IMR-90 (cell line): Measurements from ENCODE around the gene FNIP2. TPM values are rescaled to one million over a fixed set of nuclear protein-coding genes. Genes with fewer than 3 reads are reported as not detected.

Source experiments
- ATAC-seq: fragments of 200-7000 bp; cut with Tn5 transposase; 2 replicates; pipeline ENCODE4 v1.9.1; 2020; ENCODE audit warnings: low read depth, mild to moderate bottlenecking, moderate library complexity
- BruUV-seq: library from RNA; stranded (reverse); fragments of 400-500 nt; replicated peaks from 2 replicates; lab custom pipeline; 2021; lab: Mats Ljungman, UMichigan
- CTCF ChIA-PET: fragments of 300-600 bp; formaldehyde crosslinking; extraction: SDS; loops from one replicate; lab custom pipeline; 2021; ENCODE audit warnings: antibody characterized with exemption; lab: Yijun Ruan, JAX
- POLR2A ChIA-PET: fragments of 300-600 bp; sonication (Branson Sonifier 250); formaldehyde crosslinking; loops from one replicate; lab custom pipeline; 2022; ENCODE audit warnings: antibody characterized with exemption; ENCODE audit not compliant: unreplicated experiment; lab: Charles Lee
- DNase-seq: peaks from one replicate; pipeline ENCODE4 v3.0.0; 2013
- H2AFZ ChIP-seq: replicated peaks from 2 replicates; pipeline ENCODE3; 2013; ENCODE audit warnings: low read length, mild to moderate bottlenecking; ENCODE audit not compliant: poor library complexity
- H2AK5ac ChIP-seq: 2 replicates; pipeline ENCODE4 v1.6.1; 2013; ENCODE audit warnings: low read depth, low read length, inconsistent platforms
- H2AK9ac ChIP-seq: replicated peaks from 2 replicates; pipeline ENCODE3; 2013; ENCODE audit warnings: mild to moderate bottlenecking, low read depth, low read length, moderate library complexity; ENCODE audit not compliant: poor library complexity
- H2BK120ac ChIP-seq: 2 replicates; pipeline ENCODE4 v1.6.1; 2013; ENCODE audit warnings: low read depth, low read length, inconsistent platforms
- H2BK15ac ChIP-seq: 3 replicates; pipeline ENCODE4 v1.6.1; 2013; ENCODE audit warnings: low read depth, low read length, inconsistent platforms
- H2BK20ac ChIP-seq: 2 replicates; pipeline ENCODE4 v1.6.1; 2013; ENCODE audit warnings: low read depth, mild to moderate bottlenecking, inconsistent platforms, low read length, moderate library complexity
- H2BK5ac ChIP-seq: 2 replicates; pipeline ENCODE4 v1.6.1; 2013; ENCODE audit warnings: mild to moderate bottlenecking, low read depth, low read length, inconsistent platforms; ENCODE audit not compliant: poor library complexity, severe bottlenecking
- H3K14ac ChIP-seq: replicated peaks from 2 replicates; pipeline ENCODE4 v1.6.1; 2013; ENCODE audit warnings: low read depth, low read length, inconsistent platforms
- H3K18ac ChIP-seq: 2 replicates; pipeline ENCODE4 v1.6.1; 2013; ENCODE audit warnings: low read depth, low read length, control low read depth
- H3K23ac ChIP-seq: 2 replicates; pipeline ENCODE4 v1.6.1; 2013; ENCODE audit warnings: low read depth, low read length, inconsistent platforms
- H3K27ac ChIP-seq: 2 replicates; pipeline ENCODE4 v1.5.1; 2013; ENCODE audit warnings: mild to moderate bottlenecking, control low read depth, low read length; ENCODE audit not compliant: insufficient read depth
- H3K27me3 ChIP-seq: 2 replicates; pipeline ENCODE4 v1.6.1; 2013; ENCODE audit warnings: low read length; ENCODE audit not compliant: control insufficient read depth, insufficient read depth
- H3K36me3 ChIP-seq: 2 replicates; pipeline ENCODE4 v1.6.1; 2013; ENCODE audit warnings: low read length, mixed read lengths; ENCODE audit not compliant: control insufficient read depth, insufficient read depth
- H3K4ac ChIP-seq: 2 replicates; pipeline ENCODE4 v1.6.1; 2013; ENCODE audit warnings: low read depth, low read length, inconsistent platforms
- H3K4me1 ChIP-seq: 2 replicates; pipeline ENCODE4 v1.6.1; 2013; ENCODE audit warnings: low read length, mixed read lengths; ENCODE audit not compliant: control insufficient read depth, insufficient read depth
- H3K4me2 ChIP-seq: 2 replicates; pipeline ENCODE4 v1.6.1; 2013; ENCODE audit warnings: low read depth, mild to moderate bottlenecking, control low read depth, low read length, moderate library complexity
- H3K4me3 ChIP-seq: 2 replicates; pipeline ENCODE4 v1.5.1; 2013; ENCODE audit warnings: low read depth, mild to moderate bottlenecking, control low read depth, low read length, moderate library complexity; ENCODE audit not compliant: insufficient read depth
- H3K56ac ChIP-seq: 2 replicates; pipeline ENCODE4 v1.6.1; 2013; ENCODE audit warnings: low read length, inconsistent platforms; ENCODE audit not compliant: insufficient read depth; ENCODE audit errors: extremely low read depth
- H3K79me1 ChIP-seq, 2 experiments: 2 replicates each; pipeline ENCODE4 v1.6.1; 2013; ENCODE audit warnings: low read length in 2 of 2, inconsistent platforms in 1 of 2, low read depth in 1 of 2
- H3K9ac ChIP-seq: 2 replicates; pipeline ENCODE4 v1.6.1; 2013; ENCODE audit warnings: low read depth, low read length, control low read depth
- H3K9me1 ChIP-seq: 2 replicates; pipeline ENCODE4 v1.6.1; 2013; ENCODE audit warnings: low read length, inconsistent platforms; ENCODE audit not compliant: insufficient read depth
- H3K9me3 ChIP-seq: 2 replicates; pipeline ENCODE4 v1.6.1; 2013; ENCODE audit warnings: low read length; ENCODE audit not compliant: control insufficient read depth, insufficient read depth
- H4K20me1 ChIP-seq: 2 replicates; pipeline ENCODE4 v1.6.1; 2013; ENCODE audit warnings: low read length, inconsistent platforms; ENCODE audit not compliant: insufficient read depth
- H4K5ac ChIP-seq: 2 replicates; pipeline ENCODE4 v1.6.1; 2013; ENCODE audit warnings: mild to moderate bottlenecking, low read depth, low read length, control low read depth
- H4K8ac ChIP-seq, 2 experiments: 2 replicates each; pipeline ENCODE4 v1.6.1; 2013; ENCODE audit warnings: low read depth in 2 of 2, low read length in 2 of 2, control low read depth in 1 of 2, inconsistent platforms in 1 of 2
- H4K91ac ChIP-seq: 2 replicates; pipeline ENCODE4 v1.6.1; 2013; ENCODE audit warnings: low read depth, low read length, inconsistent platforms; ENCODE audit not compliant: insufficient read depth
- BHLHE40 ChIP-seq: fragments of 150-350 bp; IDR thresholded peaks from 2 replicates; pipeline ENCODE4 v1.6.1; 2016; ENCODE audit warnings: mild to moderate bottlenecking, low read depth, low read length
- CEBPB ChIP-seq: IDR thresholded peaks from 2 replicates; pipeline ENCODE4 v1.6.1; 2012; ENCODE audit warnings: low read depth, low read length, improper control_type of control experiment
- CHD1 ChIP-seq: IDR thresholded peaks from 2 replicates; pipeline ENCODE4 v1.6.1; 2012; ENCODE audit warnings: low read depth, low read length, improper control_type of control experiment
- ELK1 ChIP-seq: fragments of 150-350 bp; IDR thresholded peaks from 2 replicates; pipeline ENCODE4 v1.6.1; 2016; ENCODE audit warnings: low read depth, mild to moderate bottlenecking, low read length, moderate library complexity, borderline replicate concordance
- FOS ChIP-seq: fragments of 150-350 bp; IDR thresholded peaks from 2 replicates; pipeline ENCODE4 v1.6.1; 2016; ENCODE audit warnings: low read depth, low read length
- MAFK ChIP-seq: IDR thresholded peaks from 2 replicates; pipeline ENCODE4 v1.6.1; 2012; ENCODE audit warnings: low read depth, low read length, improper control_type of control experiment
- MAZ ChIP-seq: IDR thresholded peaks from 2 replicates; pipeline ENCODE4 v1.6.1; 2012; ENCODE audit warnings: low read depth, mild to moderate bottlenecking, low read length, improper control_type of control experiment, moderate library complexity, borderline replicate concordance
- MXI1 ChIP-seq: IDR thresholded peaks from 2 replicates; pipeline ENCODE4 v1.6.1; 2012; ENCODE audit warnings: low read depth, mild to moderate bottlenecking, low read length, moderate library complexity, borderline replicate concordance
- NFE2L2 ChIP-seq: fragments of 150-350 bp; IDR thresholded peaks from 2 replicates; pipeline ENCODE4 v1.6.1; 2016; ENCODE audit warnings: low read depth, mild to moderate bottlenecking, low read length
- POLR2A ChIP-seq: IDR thresholded peaks from 2 replicates; pipeline ENCODE4 v1.6.1; 2012; ENCODE audit warnings: mild to moderate bottlenecking, low read depth, low read length
- RAD21 ChIP-seq: IDR thresholded peaks from 2 replicates; pipeline ENCODE4 v1.6.1; 2012; ENCODE audit warnings: low read length, improper control_type of control experiment
- RCOR1 ChIP-seq: IDR thresholded peaks from 2 replicates; pipeline ENCODE4 v1.6.1; 2012; ENCODE audit warnings: mild to moderate bottlenecking, low read length, improper control_type of control experiment; ENCODE audit not compliant: insufficient replicate concordance
- RFX5 ChIP-seq: IDR thresholded peaks from 2 replicates; pipeline ENCODE4 v1.8.0; 2012; ENCODE audit warnings: low read depth, mild to moderate bottlenecking, low read length, moderate library complexity
- SMC3 ChIP-seq: fragments of 150-350 bp; IDR thresholded peaks from 2 replicates; pipeline ENCODE4 v1.6.1; 2016; ENCODE audit warnings: low read depth, mild to moderate bottlenecking, antibody characterized with exemption, low read length, moderate library complexity
- USF2 ChIP-seq: fragments of 150-350 bp; IDR thresholded peaks from 2 replicates; pipeline ENCODE4 v1.6.1; 2017; ENCODE audit warnings: mild to moderate bottlenecking, antibody characterized with exemption, low read length, low read depth
- WGBS, 2 experiments: methylation state at CpG; one replicate each; pipeline versions ENCODE4 v1.1.5 to v1.1.7; 2013; ENCODE audit warnings: missing lambda C conversion rate in 2 of 2; ENCODE audit not compliant: insufficient read length in 1 of 2; ENCODE audit errors: extremely low coverage in 2 of 2; 5-methylcytosine and 5-hydroxymethylcytosine counted together
- dilution Hi-C: fragments of 300-500 bp; cut with HindIII; formaldehyde crosslinking; loops from one replicate; pipeline ENCODE4 v1.14.3; 2018; ENCODE audit warnings: low sequenced_read_pairs; ENCODE audit not compliant: unreplicated experiment
- in situ Hi-C: fragments of 300-500 bp; cut with MboI; formaldehyde crosslinking; loops from 3 replicates; pipeline ENCODE4 v1.14.3; 2019; ENCODE audit warnings: low sequenced_read_pairs, inconsistent platforms, mixed read lengths
- intact Hi-C: fragments of 100-400 bp; cut with micrococcal nuclease; formaldehyde crosslinking; loops from 2 replicates; pipeline ENCODE4 v1.10.0; 2022
- polyA plus RNA-seq, 3 experiments: library from polyadenylated mRNA; depleted of rRNA; stranded (reverse); fragments of >200 nt; gene quantifications; 2 replicates each; pipeline ENCODE4 v1.2.3, GENCODE V29; 2012; ENCODE audit warnings: low replicate concordance in 1 of 3
- total RNA-seq: library from RNA; depleted of rRNA; stranded (reverse); fragments of >200 nt; gene quantifications from 2 replicates; pipeline ENCODE4 v1.2.3, GENCODE V29; 2012

Gene FNIP2
- total and polyA plus RNA-seq, 2 of the 4 experiments (the other 2 are of a cell fraction) = 4.7 to 24.6 TPM

- Histone ChIP-seq H2BK20ac (no peak overlapping the region), H3K23ac (no peak overlapping the region), H3K14ac (no peak overlapping the region), H4K91ac (no peak overlapping the region), H3K36me3 (no peaks in the 10 kb centered on the region), H3K9ac (no peak overlapping the region), H3K4me1 (peaks cover 9% of the 10 kb centered on the region), H3K4me3 (no peak overlapping the region), H3K18ac (no peak overlapping the region), H3K79me1 (peaks cover 56 to 76% of the 10 kb centered on the region in 2 experiments), H3K9me1 (peaks cover 13% of the 10 kb centered on the region), H2BK15ac (no peak overlapping the region), H3K56ac (no peak overlapping the region), H3K27me3 (no peaks in the 10 kb centered on the region), H2AFZ (no peak overlapping the region), H3K4me2 (no peak overlapping the region), H2BK120ac (no peak overlapping the region), H2AK5ac (no peak overlapping the region), H4K20me1 (no peaks in the 10 kb centered on the region; the same call in 1 of the 2 replicates), H4K8ac (no peak overlapping the region), H2BK5ac (no peak overlapping the region), H2AK9ac (no peak overlapping the region), H3K4ac (no peak overlapping the region), H3K27ac (no peak overlapping the region), H3K9me3 (no peaks in the 10 kb centered on the region), H4K5ac (no peak overlapping the region)
- intact Hi-C loops (no loop called here), dilution Hi-C loops (no loop called here), in situ Hi-C loops (no loop called here)
- no peak for TF ChIP-seq SMC3
- TF ChIP-seq RFX5 = no peak
- TF ChIP-seq RAD21 = no peak
- TF ChIP-seq RCOR1 = no peak
- no peak for TF ChIP-seq NFE2L2
- no peak for TF ChIP-seq CHD1
- TF ChIP-seq MAZ = no peak
- TF ChIP-seq POLR2A = no peak
- no peak for TF ChIP-seq FOS
- TF ChIP-seq ELK1 = no peak
- TF ChIP-seq USF2 = no peak
- no peak for TF ChIP-seq BHLHE40
- no peak for TF ChIP-seq MAFK
- no peak for TF ChIP-seq CEBPB
- TF ChIP-seq MXI1 = no peak
- CTCF ChIA-PET = no interaction called here
- no TSS peak for BruUV-seq
- no CpG with 5 or more reads among the region's 15 CpGs for WGBS, 2 experiments
- POLR2A ChIA-PET = no interaction called here
- DNase-seq = no peak
- no peak for ATAC-seq
Measured at GRCh38 chr4:158787709-158788475, 19.1 kb downstream of the FNIP2 start.
